A673 (cell line): ENCODE results near the gene HBP1.

ENCODE experiments used
- CTCF ChIP-seq: fragments of 300-800, 200-600 bp; sonication (generic); conservative IDR thresholded peaks from 2 replicates; pipeline ENCODE4 v1.5.1; 2017; ENCODE audit warnings: low read depth, mild to moderate bottlenecking, antibody characterized with exemption, low read length, moderate library complexity, mixed read lengths
- EZH2 ChIP-seq: fragments of 200-600 bp; sonication (generic); IDR thresholded peaks from 2 replicates; pipeline ENCODE4 v1.6.1; 2017; ENCODE audit warnings: borderline replicate concordance, low read depth, mild to moderate bottlenecking, mixed read lengths, antibody characterized with exemption, low read length; ENCODE audit not compliant: poor library complexity, severe bottlenecking

- TF ChIP-seq CTCF (no peak), EZH2 (no peak)
Measured at GRCh38 chr7:107219563-107220244, 50.9 kb downstream of the HBP1 start.
